GM18517 (cell line): Measurements from ENCODE around the gene CDC45.

Source experiments
- ATAC-seq: cut with Tn5 transposase; IDR thresholded peaks from one replicate; pipeline ENCODE4 v1.9.1; 2021; ENCODE audit warnings: mild to moderate bottlenecking, moderate library complexity; ENCODE audit not compliant: unreplicated experiment

Gene CDC45

GRCh38 chr22:19492504-19493174 is 12.9 kb downstream of the CDC45 start:
- ATAC-seq, result no peak

GRCh38 chr22:19494001-19494560 is 14.4 kb downstream of the CDC45 start:
- no peak for ATAC-seq

DNA sequence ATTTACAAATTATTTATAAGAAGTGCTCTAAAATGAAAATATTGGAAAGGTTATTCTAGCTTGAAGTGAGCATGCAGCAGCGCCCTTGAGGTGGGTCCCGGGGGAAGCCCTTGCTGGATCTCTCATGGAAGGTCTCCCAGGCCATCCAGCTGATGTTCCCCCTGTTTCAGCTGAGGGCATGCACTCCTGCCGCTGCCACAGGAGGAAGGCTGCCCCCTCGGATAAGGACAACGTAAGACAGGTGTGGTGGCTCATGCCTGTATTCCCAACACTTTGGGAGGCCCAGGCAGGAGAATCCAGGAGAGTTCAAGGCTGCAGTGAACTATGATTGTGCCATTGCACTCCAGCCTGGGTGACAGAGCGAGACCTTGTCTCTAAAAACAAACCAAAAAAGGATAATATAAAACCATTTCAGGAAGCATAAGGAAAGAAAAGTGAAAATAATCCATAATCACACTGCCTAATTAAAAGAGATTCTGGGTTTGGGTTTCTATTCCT is 15.0 kb downstream of the CDC45 start:
- ATAC-seq, result no peak

- ATAC-seq, result no peak
Measured at GRCh38 chr22:19495562-19496323, 16.0 kb downstream of the CDC45 start.

- no peak for ATAC-seq
Measured at GRCh38 chr22:19496324-19496630, 16.6 kb downstream of the CDC45 start.

DNA sequence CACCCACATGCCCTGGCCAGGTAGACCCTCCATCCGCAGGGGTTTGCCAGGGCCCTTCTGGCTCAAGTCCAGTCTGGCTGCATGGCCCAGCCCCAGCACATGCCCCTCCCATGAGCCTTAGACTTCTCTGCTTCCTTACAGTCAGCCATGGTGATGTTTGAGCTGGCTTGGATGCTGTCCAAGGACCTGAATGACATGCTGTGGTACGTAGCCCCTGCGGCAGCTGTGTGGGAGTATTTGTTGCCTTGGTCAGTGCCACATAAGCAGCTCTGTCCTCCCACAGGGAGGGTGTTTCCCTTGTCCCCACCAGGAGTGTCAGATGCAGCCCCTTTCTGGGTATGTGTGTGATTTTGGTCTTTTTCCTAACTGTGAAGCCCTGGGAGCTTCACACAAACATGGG is 17.5 kb downstream of the CDC45 start:
- no peak for ATAC-seq

DNA sequence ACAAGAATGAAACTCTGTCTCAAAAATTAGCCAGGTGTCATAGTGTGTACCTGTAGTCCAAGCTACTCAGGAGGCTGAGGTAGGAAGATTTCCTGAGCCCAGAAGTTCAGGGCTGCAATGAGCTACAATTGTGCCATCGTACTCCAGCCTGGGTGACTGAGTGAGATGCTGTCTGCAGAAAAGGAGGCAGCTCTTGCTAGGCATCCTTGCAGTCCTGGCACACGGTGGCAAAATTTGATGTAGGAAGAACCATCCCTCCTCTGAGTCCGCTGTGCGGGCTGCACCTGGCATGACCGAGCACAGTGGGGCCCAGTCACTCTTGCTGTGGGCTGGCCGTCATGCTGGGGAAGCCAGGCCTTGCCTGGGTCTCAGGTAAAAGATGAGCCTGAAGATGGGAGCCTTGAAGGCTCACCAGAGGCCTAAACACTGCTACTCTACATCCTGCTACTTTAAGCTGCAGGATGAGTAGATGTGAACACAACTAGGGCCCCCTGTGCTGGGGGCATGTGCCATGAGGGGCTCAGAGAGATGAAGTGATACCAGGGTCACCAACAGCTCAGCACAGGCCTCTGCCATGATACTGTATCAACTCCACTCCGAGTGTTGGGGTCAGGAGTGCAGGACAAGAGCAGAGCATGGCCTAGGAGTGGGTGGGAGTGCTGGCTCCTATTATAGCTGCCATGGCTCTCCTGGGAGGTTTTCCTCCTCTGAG is 18.6 kb downstream of the CDC45 start:
- no peak for ATAC-seq

GRCh38 chr22:19498866-19499190 is 19.1 kb downstream of the CDC45 start:
- no peak for ATAC-seq

DNA sequence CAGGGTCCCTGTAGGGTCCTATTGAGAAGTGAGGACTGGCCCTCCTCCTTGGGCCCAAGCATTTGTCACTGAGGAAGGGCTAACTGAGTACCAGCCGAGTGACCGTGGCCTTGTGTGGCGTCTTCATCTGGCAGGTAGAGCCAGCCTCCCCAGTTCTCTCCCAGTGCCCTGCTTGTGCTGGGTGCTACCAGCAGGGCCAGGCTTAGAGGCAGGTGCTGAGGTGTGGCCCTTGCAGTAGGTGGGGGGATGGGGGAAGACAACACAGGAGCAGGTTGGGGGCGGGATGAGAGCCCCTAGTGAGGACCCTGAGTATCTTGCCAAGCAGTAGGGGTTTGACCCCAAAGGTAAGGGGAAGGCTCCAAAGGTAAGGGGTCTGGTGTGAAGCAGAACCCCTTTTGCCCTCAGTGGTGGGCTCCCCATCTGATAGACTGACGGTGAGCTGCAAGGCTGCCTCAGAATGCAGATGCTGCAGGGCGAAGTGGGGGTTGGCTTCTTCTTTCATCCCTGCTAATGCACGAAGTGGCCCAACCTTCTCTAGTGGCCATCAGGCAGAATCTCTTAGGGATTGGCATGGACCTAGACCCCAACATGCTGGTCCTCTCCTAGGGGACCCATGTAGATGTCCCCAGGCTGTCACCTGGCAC is 19.6 kb downstream of the CDC45 start:
- ATAC-seq, result no peak

- no peak for ATAC-seq
Measured at GRCh38 chr22:19499880-19500242, 20.1 kb downstream of the CDC45 start.

- ATAC-seq, result no peak
Measured at GRCh38 chr22:19501897-19502447, 22.3 kb downstream of the CDC45 start.

- no peak for ATAC-seq
Measured at GRCh38 chr22:19503367-19503766, 23.6 kb downstream of the CDC45 start.

DNA sequence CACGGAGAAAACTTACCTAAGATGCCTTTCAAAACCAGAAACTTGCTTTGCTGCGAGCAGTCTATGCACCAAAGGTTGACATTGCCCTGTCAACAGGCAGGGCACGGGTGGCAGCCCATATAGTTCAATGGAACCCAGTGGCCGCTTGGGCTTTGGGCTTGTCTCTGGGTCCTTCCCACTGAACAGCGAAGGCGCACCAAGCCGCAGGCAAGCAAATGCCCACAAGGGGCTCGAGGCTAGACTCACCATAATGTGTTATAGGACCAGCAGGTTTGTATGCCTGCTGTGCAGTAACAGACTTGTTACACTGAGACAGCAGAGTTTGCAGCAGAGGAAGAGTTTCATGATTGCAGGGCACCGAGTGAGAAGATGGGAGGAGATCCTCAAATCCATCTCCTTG is 24.1 kb downstream of the CDC45 start:
- ATAC-seq, result no peak

GRCh38 chr22:19504900-19505734 is 25.4 kb downstream of the CDC45 start:
- ATAC-seq, result no peak

DNA sequence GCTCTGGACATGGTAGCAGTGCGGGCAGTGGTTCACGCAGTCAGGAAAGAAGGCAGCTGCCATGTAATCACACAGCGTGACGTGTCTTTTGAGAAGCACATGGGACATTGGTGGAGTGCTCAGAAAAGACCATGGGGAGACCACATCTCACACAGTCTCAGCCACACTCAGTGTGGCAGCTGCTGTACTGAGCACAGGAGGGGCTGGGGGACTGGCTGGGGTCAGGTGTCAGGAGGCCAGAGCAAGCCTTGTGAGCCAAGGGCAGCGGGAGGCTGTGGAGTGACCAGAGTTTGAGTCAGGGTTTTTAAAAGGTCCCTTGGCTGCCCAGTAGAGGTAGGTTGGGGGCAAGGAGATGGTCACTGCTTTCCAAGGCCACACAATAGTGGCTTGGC is 26.0 kb downstream of the CDC45 start:
- no peak for ATAC-seq

DNA sequence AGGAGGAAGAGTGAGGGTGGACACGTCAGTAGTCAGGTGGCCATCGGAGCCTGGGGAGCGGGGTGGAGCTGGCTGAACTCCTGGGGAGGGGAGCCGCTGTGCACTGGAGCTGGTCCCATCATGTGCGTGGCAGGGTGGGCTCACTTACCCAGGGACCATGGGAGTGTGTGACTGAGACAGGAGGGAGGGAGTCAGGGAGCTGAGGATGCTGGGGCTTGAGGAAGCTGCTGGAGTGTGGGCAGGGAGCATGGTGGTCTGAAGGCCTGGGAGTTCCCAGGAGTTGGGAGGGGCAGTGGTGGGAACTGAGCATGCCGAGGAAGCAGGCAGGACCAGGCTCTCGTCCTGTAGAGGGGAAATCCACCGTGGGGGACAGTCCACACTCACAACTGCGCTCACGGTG is 26.5 kb downstream of the CDC45 start:
- no peak for ATAC-seq

GRCh38 chr22:19507534-19507861 is 27.8 kb downstream of the CDC45 start:
- ATAC-seq, result no peak

- ATAC-seq, result no peak
Measured at GRCh38 chr22:19508024-19508776, 28.5 kb downstream of the CDC45 start.

GRCh38 chr22:19509191-19509590 is 29.5 kb downstream of the CDC45 start:
- no peak for ATAC-seq

DNA sequence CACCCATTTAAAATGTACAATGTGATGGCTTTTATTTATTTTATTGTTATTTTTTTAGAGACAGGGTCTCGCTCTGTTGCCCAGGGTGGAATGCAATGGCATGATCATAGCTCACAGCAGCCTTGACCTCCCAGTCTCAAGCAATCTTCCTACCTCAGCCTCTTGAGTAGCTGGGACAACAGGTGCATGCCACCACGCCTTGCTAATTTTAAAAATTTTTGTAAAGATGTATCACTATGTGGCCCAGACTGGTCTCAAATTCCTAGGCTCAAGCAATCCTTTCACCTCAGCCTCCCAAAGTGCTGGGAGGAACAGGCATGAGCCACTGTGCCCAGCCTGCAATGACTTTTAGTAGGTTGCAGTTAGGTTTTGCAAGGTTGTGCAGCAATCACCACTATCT is 30.2 kb downstream of the CDC45 start:
- ATAC-seq, result no peak
